H1 (cell line): ENCODE data around the gene ZNF407. TPM values are rescaled to one million over a fixed set of nuclear protein-coding genes. Genes with fewer than 3 reads are reported as not detected.
A peak's percentile ranks its signal among the peaks of the same experiment; 100 is the strongest.

ENCODE experiments used
- CTCF ChIA-PET: fragments of 300-600 bp; sonication (Branson Sonifier 250); formaldehyde crosslinking; loops from one replicate; lab custom pipeline; 2021; ENCODE audit not compliant: partially characterized antibody; lab: Charles Lee
- POLR2A ChIA-PET: fragments of 300-600 bp; sonication (Branson Sonifier 250); formaldehyde crosslinking; loops from one replicate; lab custom pipeline; 2021; ENCODE audit warnings: inconsistent platforms; ENCODE audit not compliant: partially characterized antibody; lab: Charles Lee
- DNase-seq, 2 experiments: peaks; one replicate each; pipeline versions ENCODE4 v3.0.0 to v3.0.0-alpha.2; 2010 to 2022; ENCODE audit warnings: low spot score in 2 of 2, low read depth in 1 of 2, mixed read lengths in 1 of 2
- FAIRE-seq: peaks from 2 replicates; lab custom pipeline; 2011; peaks lifted over from hg19 to GRCh38; lab: Jason Lieb, UNC
- H2AFZ ChIP-seq: 2 replicates; pipeline ENCODE4 v1.8.1; 2012; ENCODE audit warnings: low read length, inconsistent platforms
- H2AK5ac ChIP-seq: 2 replicates; pipeline ENCODE4 v1.6.1; 2013; ENCODE audit warnings: low read depth, low read length
- H2BK120ac ChIP-seq: replicated peaks from 2 replicates; pipeline ENCODE3; 2013; ENCODE audit warnings: low read depth, low read length, inconsistent platforms
- H2BK12ac ChIP-seq: 2 replicates; pipeline ENCODE4 v1.6.1; 2013; ENCODE audit warnings: low read depth, low read length
- H2BK15ac ChIP-seq: 2 replicates; pipeline ENCODE4 v1.6.1; 2013; ENCODE audit warnings: low read length
- H2BK20ac ChIP-seq: 2 replicates; pipeline ENCODE4 v1.6.1; 2013; ENCODE audit warnings: low read length
- H2BK5ac ChIP-seq: 2 replicates; pipeline ENCODE4 v1.6.1; 2013; ENCODE audit warnings: low read depth, low read length
- H3K14ac ChIP-seq: 2 replicates; pipeline ENCODE4 v1.6.1; 2013; ENCODE audit warnings: inconsistent platforms; ENCODE audit not compliant: insufficient read length
- H3K18ac ChIP-seq: 2 replicates; pipeline ENCODE4 v1.6.1; 2013; ENCODE audit warnings: low read length; ENCODE audit errors: extremely low read depth
- H3K23ac ChIP-seq: 2 replicates; pipeline ENCODE4 v1.6.1; 2013; ENCODE audit warnings: inconsistent platforms; ENCODE audit not compliant: insufficient read length
- H3K23me2 ChIP-seq: 2 replicates; pipeline ENCODE4 v1.6.1; 2013; ENCODE audit warnings: low read depth, low read length
- H3K27ac ChIP-seq: 2 replicates; pipeline ENCODE4 v1.6.1; 2011; ENCODE audit warnings: low read depth, low read length, inconsistent platforms
- H3K27me3 ChIP-seq, 4 experiments: replicated peaks in 1 of 4; 1 replicate in 1 of 4; 2 replicates in 3 of 4; pipeline versions ENCODE4 v1.6.1 to v1.8.1; 2011 to 2013; ENCODE audit warnings: low read length in 3 of 4, mild to moderate bottlenecking in 3 of 4, inconsistent platforms in 2 of 4, mixed read lengths in 2 of 4, moderate library complexity in 1 of 4; ENCODE audit not compliant: control insufficient read depth in 3 of 4, insufficient read depth in 3 of 4; ENCODE audit errors: extremely low read depth in 1 of 4
- H3K36me3 ChIP-seq, 4 experiments: 2 replicates each; pipeline versions ENCODE4 v1.6.1 to v1.8.1; 2011 to 2013; ENCODE audit warnings: mild to moderate bottlenecking in 4 of 4, low read length in 3 of 4, moderate library complexity in 2 of 4, control low read depth in 1 of 4, inconsistent platforms in 1 of 4; ENCODE audit not compliant: insufficient read depth in 4 of 4, control insufficient read depth in 2 of 4
- H3K4ac ChIP-seq: replicated peaks from 2 replicates; pipeline ENCODE3; 2013; ENCODE audit warnings: low read length, low read depth, mixed read lengths, inconsistent platforms; ENCODE audit not compliant: insufficient read length
- H3K4me1 ChIP-seq, 4 experiments: replicated peaks in 1 of 4; 1 replicate in 1 of 4; 2 replicates in 3 of 4; pipeline versions ENCODE4 v1.6.1 to v1.8.1; 2011 to 2013; ENCODE audit warnings: low read length in 3 of 4, inconsistent platforms in 2 of 4, mixed read lengths in 1 of 4; ENCODE audit not compliant: insufficient read depth in 4 of 4, control insufficient read depth in 3 of 4
- H3K4me2 ChIP-seq, 2 experiments: 2 replicates each; pipeline versions ENCODE4 v1.6.1 to v1.8.1; 2011 to 2013; ENCODE audit warnings: low read depth in 2 of 2, low read length in 2 of 2, control low read depth in 1 of 2, inconsistent platforms in 1 of 2, mild to moderate bottlenecking in 1 of 2; ENCODE audit not compliant: insufficient read depth in 1 of 2
- H3K4me3 ChIP-seq, 4 experiments: fragments of 200-600, 300-600 bp in 1 of 4; sonication (generic), shearing (Covaris generic), sonication (Bioruptor Twin) in 1 of 4; 2 replicates each; pipeline versions ENCODE4 v1.5.1 to v1.8.1; 2011 to 2016; ENCODE audit warnings: low read length in 4 of 4, low read depth in 3 of 4, control low read depth in 2 of 4, inconsistent platforms in 2 of 4, mild to moderate bottlenecking in 2 of 4, mixed read lengths in 1 of 4, moderate library complexity in 1 of 4; ENCODE audit not compliant: insufficient read depth in 2 of 4; ENCODE audit errors: extremely low read depth in 1 of 4
- H3K56ac ChIP-seq: replicated peaks from 2 replicates; pipeline ENCODE3; 2013; ENCODE audit warnings: low read depth, mild to moderate bottlenecking, mixed read lengths, low read length, inconsistent platforms; ENCODE audit not compliant: insufficient read length
- H3K79me1 ChIP-seq: 2 replicates; pipeline ENCODE4 v1.6.1; 2013; ENCODE audit warnings: low read depth, low read length, control low read depth
- H3K79me2 ChIP-seq, 2 experiments: 2 replicates each; pipeline versions ENCODE4 v1.6.1 to v1.8.1; 2012 to 2013; ENCODE audit warnings: low read length in 2 of 2, mild to moderate bottlenecking in 2 of 2, inconsistent platforms in 1 of 2; ENCODE audit not compliant: insufficient read depth in 2 of 2, control insufficient read depth in 1 of 2
- H3K9ac ChIP-seq, 4 experiments: replicated peaks in 1 of 4; 1 replicate in 1 of 4; 2 replicates in 3 of 4; pipeline versions ENCODE4 v1.6.1 to v1.8.1; 2011 to 2013; ENCODE audit warnings: low read depth in 3 of 4, low read length in 3 of 4, control low read depth in 2 of 4, mild to moderate bottlenecking in 2 of 4, moderate library complexity in 2 of 4, inconsistent platforms in 1 of 4; ENCODE audit errors: extremely low read depth in 1 of 4
- H3K9me3 ChIP-seq, 2 experiments: 2 replicates each; pipeline versions ENCODE4 v1.6.1 to v1.8.1; 2012 to 2013; ENCODE audit warnings: mild to moderate bottlenecking in 2 of 2, moderate library complexity in 2 of 2, control low read depth in 1 of 2, inconsistent platforms in 1 of 2, low read depth in 1 of 2, low read length in 1 of 2, mixed read lengths in 1 of 2; ENCODE audit not compliant: insufficient read depth in 2 of 2
- H4K20me1 ChIP-seq, 2 experiments: replicated peaks in 1 of 2; 2 replicates each; pipeline versions ENCODE3 to v1.8.1; 2011 to 2013; ENCODE audit warnings: inconsistent platforms in 2 of 2, low read length in 2 of 2, mild to moderate bottlenecking in 1 of 2; ENCODE audit not compliant: insufficient read depth in 2 of 2, control insufficient read depth in 1 of 2
- H4K5ac ChIP-seq: 2 replicates; pipeline ENCODE4 v1.6.1; 2013; ENCODE audit warnings: low read length, low read depth, mixed read lengths, inconsistent platforms; ENCODE audit not compliant: insufficient read length
- H4K8ac ChIP-seq: 2 replicates; pipeline ENCODE4 v1.8.0; 2013; ENCODE audit warnings: mild to moderate bottlenecking, moderate library complexity, low read length, inconsistent platforms; ENCODE audit not compliant: insufficient read depth; ENCODE audit errors: extremely low read depth
- H4K91ac ChIP-seq: replicated peaks from 2 replicates; pipeline ENCODE3; 2013; ENCODE audit warnings: low read length, mixed read lengths, inconsistent platforms; ENCODE audit not compliant: insufficient read length
- CEBPB ChIP-seq: IDR thresholded peaks from 2 replicates; pipeline ENCODE4 v1.6.1; 2012; ENCODE audit warnings: low read depth, low read length
- GABPA ChIP-seq: IDR thresholded peaks from 2 replicates; pipeline ENCODE4 v1.6.1; 2011; ENCODE audit warnings: mild to moderate bottlenecking, low read length, moderate library complexity, borderline replicate concordance; ENCODE audit not compliant: insufficient read depth
- GTF2F1 ChIP-seq: IDR thresholded peaks from 2 replicates; pipeline ENCODE4 v1.6.1; 2012; ENCODE audit warnings: low read depth, low read length, improper control_type of control experiment, borderline replicate concordance
- MAFK ChIP-seq: IDR thresholded peaks from 2 replicates; pipeline ENCODE4 v1.6.1; 2012; ENCODE audit warnings: low read depth, mild to moderate bottlenecking, improper control_type of control experiment, low read length
- MAX ChIP-seq: IDR thresholded peaks from 2 replicates; pipeline ENCODE4 v1.6.1; 2012; ENCODE audit warnings: inconsistent platforms
- NANOG ChIP-seq: IDR thresholded peaks from 2 replicates; pipeline ENCODE4 v1.6.1; 2011; ENCODE audit warnings: low read length, low read depth, mild to moderate bottlenecking, inconsistent platforms; ENCODE audit not compliant: insufficient read depth, poor library complexity, severe bottlenecking
- WGBS, 2 experiments: shearing (Covaris generic) in 1 of 2; methylation state at CpG; one replicate each; pipeline versions ENCODE4 v1.1.6 to v1.1.7; 2013 to 2015; ENCODE audit warnings: low lambda C conversion rate in 2 of 2, mixed read lengths in 2 of 2, inconsistent platforms in 1 of 2, low coverage in 1 of 2, missing lambda C conversion rate in 1 of 2; ENCODE audit not compliant: insufficient replicate concordance in 2 of 2, insufficient coverage in 1 of 2, insufficient read length in 1 of 2; ENCODE audit errors: extremely low coverage in 1 of 2, missing lambda C conversion rate in 1 of 2; 5-methylcytosine and 5-hydroxymethylcytosine counted together
- polyA plus RNA-seq, 7 experiments: library from polyadenylated mRNA; depleted of rRNA in 3 of 7; stranded (reverse) in 5 of 7; unstranded in 2 of 7; fragments of >200 nt in 5 of 7; fragments of 200-250 nt in 2 of 7; gene quantifications; 1 replicate in 5 of 7; 2 replicates in 1 of 7; 4 replicates in 1 of 7; pipeline versions ENCODE4 v1.2.1 to v1.2.3, GENCODE V29; 2011 to 2013; ENCODE audit warnings: missing spikeins in 2 of 7, mixed read lengths in 2 of 7
- total RNA-seq: library from RNA; stranded (reverse); fragmentation: NEBNext Ultra II Directional; extraction: Animal tissue kit (Norgen Biotek cat#: 25700); gene quantifications from 2 replicates; pipeline ENCODE4 v1.2.1, GENCODE V29; 2021

ZNF407 gene
- total and polyA plus RNA-seq, 2 of the 8 experiments (the other 6 are each of a cell fraction or from before 2014, with no cell fraction given): 1.5 to 6.8 TPM

DNA sequence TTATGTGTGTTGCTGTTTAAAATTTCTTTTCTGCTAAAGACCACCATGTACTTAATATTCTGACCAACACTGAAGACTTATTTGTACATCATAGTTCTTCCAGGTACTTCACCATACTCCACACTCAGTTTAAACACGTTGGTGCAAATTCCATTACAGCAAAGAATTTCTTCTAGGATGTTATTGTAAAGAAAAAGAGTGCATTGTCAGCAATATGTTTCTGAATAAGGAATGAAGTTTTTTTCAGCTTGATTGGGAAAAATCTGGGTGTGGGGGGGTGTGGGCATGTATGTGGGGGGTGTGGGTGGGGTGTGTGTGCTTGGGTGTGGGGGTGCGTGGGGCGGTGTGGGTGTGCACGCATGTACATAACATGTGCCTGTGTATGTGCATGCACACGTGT is 447.1 kb downstream of the ZNF407 start:
- FAIRE-seq (no peak), DNase-seq (no peak)
- POLR2A ChIA-PET: no interaction called here
- H3K23me2 ChIP-seq: no peaks in the 10 kb centered on the region
- WGBS, 2 experiments: 94% methylated on average over 5 of the region's 5 CpGs; no CpG with 5 or more reads in 1 of the 2 experiments
- no peaks in the 10 kb centered on the region for H3K79me1 ChIP-seq
- H3K9me3 ChIP-seq: no peaks in the 10 kb centered on the region
- H3K18ac ChIP-seq: no peak overlapping the region
- H2AFZ ChIP-seq: no peak overlapping the region
- no peaks in the 10 kb centered on the region for H3K36me3 ChIP-seq
- no peak overlapping the region for H3K4me2 ChIP-seq
- no peak overlapping the region for H3K27ac ChIP-seq
- TF ChIP-seq NANOG (no peak), MAX (no peak), GABPA (no peak), MAFK (peak; percentile 15; the same call in 1 of the 2 replicates), GTF2F1 (no peak), CEBPB (no peak)
- H2BK5ac ChIP-seq: no peak overlapping the region
- no peak overlapping the region for H2BK120ac ChIP-seq
- CTCF ChIA-PET: interaction anchor here (1.4 kb wide), 1 partner anchor 10 kb away, joined by 3 read pairs; no protein-coding TSS in a partner anchor
- H4K5ac ChIP-seq: no peak overlapping the region
- no peaks in the 10 kb centered on the region; a peak in 1 of 7 replicates for H3K27me3 ChIP-seq
- H4K8ac ChIP-seq: no peak overlapping the region
- no peak overlapping the region for H2BK20ac ChIP-seq
- H3K14ac ChIP-seq: no peak overlapping the region
- H3K23ac ChIP-seq: no peak overlapping the region
- no peak overlapping the region for H4K91ac ChIP-seq
- no peak overlapping the region for H3K9ac ChIP-seq
- H3K4me1 ChIP-seq: peaks cover 0 to 9% (median 0%) of the 10 kb centered on the region in 4 experiments; a peak in 1 of 7 replicates
- H3K4me3 ChIP-seq: no peak overlapping the region
- H2AK5ac ChIP-seq: no peak overlapping the region
- no peaks in the 10 kb centered on the region for H4K20me1 ChIP-seq
- no peak overlapping the region for H3K56ac ChIP-seq
- H2BK12ac ChIP-seq: no peak overlapping the region
- no peaks in the 10 kb centered on the region for H3K79me2 ChIP-seq
- H3K4ac ChIP-seq: no peak overlapping the region
- H2BK15ac ChIP-seq: no peak overlapping the region
